Lower leg skin (tissue), 3 donors: Measurements from ENCODE around the gene SLC36A1.

Experiments
- CTCF ChIP-seq, 3 donors: fragments of 450-650 bp; IDR thresholded peaks; one replicate each; pipeline ENCODE4 v1.5.1; 2016; ENCODE audit warnings: antibody characterized with exemption in 3 of 3, mild to moderate bottlenecking in 3 of 3, moderate library complexity in 2 of 3
- POLR2A ChIP-seq, 2 donors: fragments of 450-650 bp; IDR thresholded peaks; one replicate each; pipeline ENCODE4 v1.6.1; 2016 to 2017; ENCODE audit warnings: antibody characterized with exemption in 2 of 2, mild to moderate bottlenecking in 1 of 2, moderate library complexity in 1 of 2

DNA sequence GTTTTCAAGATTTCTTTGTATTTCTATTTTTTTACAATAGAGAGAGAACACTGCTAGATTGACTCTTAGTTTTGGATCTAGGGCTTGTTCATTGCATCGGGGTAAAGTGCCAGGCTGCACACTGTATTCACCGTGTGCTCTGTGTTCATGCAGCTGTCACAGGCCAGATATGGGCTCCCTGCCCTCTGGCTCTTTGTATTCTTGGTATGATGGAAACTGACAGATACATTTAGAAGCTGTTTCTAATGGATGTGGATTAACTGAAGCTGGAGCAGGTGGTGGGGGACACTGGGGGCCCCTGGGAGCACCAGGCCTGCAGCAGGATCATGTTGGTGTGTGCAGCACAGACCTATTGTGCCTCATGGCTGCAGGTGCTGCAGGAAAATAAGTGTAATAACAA, 28.0 kb downstream of the SLC36A1 start:
- TF ChIP-seq CTCF (IDR thresholded peaks at IDR 0.05) (no peak), POLR2A (IDR thresholded peaks at IDR 0.05) (no peak)
